ENCODE data around the gene METTL15. TPM values are rescaled to one million over a fixed set of nuclear protein-coding genes. Genes with fewer than 3 reads are reported as not detected.
"Not testable (repeated sequence)": the region's sequence is repeated elsewhere in the genome, so short reads cannot be mapped to it uniquely, and the experiment has no call there.

METTL15 gene
- total RNA-seq, 2 donors from 2014 or later: 15.7 to 18.9 TPM

GRCh38 chr11:28343304-28344233, 235.4 kb downstream of the METTL15 start:
- no peak for ATAC-seq
- intact Hi-C loops (cut with DNase I, micrococcal nuclease): no loop called here
- DNase-seq: no peak

GRCh38 chr11:28346209-28346608, 238.0 kb downstream of the METTL15 start:
- intact Hi-C loops (cut with DNase I, micrococcal nuclease): no loop called here
- ATAC-seq: no peak
- DNase-seq: no peak

GRCh38 chr11:28346721-28347120, 238.5 kb downstream of the METTL15 start:
- DNase-seq (no peak), ATAC-seq (no peak)
- intact Hi-C loops (cut with DNase I, micrococcal nuclease): no loop called here

- ATAC-seq (no peak), DNase-seq (no peak)
- intact Hi-C loops (cut with DNase I, micrococcal nuclease): no loop called here
Measured at GRCh38 chr11:28347371-28347770, 239.2 kb downstream of the METTL15 start.

GRCh38 chr11:28350216-28350615, 242.0 kb downstream of the METTL15 start:
- intact Hi-C loops (cut with DNase I, micrococcal nuclease): no loop called here
- DNase-seq (no peak), ATAC-seq (no peak)

- ATAC-seq (no peak), DNase-seq (no peak)
- intact Hi-C loops (cut with DNase I, micrococcal nuclease): no loop called here
Measured at GRCh38 chr11:28353991-28354390, 245.8 kb downstream of the METTL15 start.

GRCh38 chr11:28366549-28367346, 258.6 kb downstream of the METTL15 start:
- ATAC-seq (no peak), DNase-seq (no peak)
- intact Hi-C loops (cut with DNase I, micrococcal nuclease): no loop called here

GRCh38 chr11:28378095-28378494, 269.9 kb downstream of the METTL15 start:
- intact Hi-C loops (cut with DNase I, micrococcal nuclease); DNase-seq; ATAC-seq: not testable (repeated sequence)

Other genes with a start within 250 kb of the METTL15 start
- gene KIF18A, start 232 bp upstream of the METTL15 start, total RNA-seq: 1 to 10 TPM; 1.9 to 2.8 TPM